NCI-H446 (cell line): ENCODE data around the gene ZCCHC2.

ENCODE experiments used
- DNase-seq, 2 experiments: peaks; one replicate each; lab custom pipeline; 2025; lab: John Stamatoyannopoulos, UW

The ZCCHC2 gene

DNA sequence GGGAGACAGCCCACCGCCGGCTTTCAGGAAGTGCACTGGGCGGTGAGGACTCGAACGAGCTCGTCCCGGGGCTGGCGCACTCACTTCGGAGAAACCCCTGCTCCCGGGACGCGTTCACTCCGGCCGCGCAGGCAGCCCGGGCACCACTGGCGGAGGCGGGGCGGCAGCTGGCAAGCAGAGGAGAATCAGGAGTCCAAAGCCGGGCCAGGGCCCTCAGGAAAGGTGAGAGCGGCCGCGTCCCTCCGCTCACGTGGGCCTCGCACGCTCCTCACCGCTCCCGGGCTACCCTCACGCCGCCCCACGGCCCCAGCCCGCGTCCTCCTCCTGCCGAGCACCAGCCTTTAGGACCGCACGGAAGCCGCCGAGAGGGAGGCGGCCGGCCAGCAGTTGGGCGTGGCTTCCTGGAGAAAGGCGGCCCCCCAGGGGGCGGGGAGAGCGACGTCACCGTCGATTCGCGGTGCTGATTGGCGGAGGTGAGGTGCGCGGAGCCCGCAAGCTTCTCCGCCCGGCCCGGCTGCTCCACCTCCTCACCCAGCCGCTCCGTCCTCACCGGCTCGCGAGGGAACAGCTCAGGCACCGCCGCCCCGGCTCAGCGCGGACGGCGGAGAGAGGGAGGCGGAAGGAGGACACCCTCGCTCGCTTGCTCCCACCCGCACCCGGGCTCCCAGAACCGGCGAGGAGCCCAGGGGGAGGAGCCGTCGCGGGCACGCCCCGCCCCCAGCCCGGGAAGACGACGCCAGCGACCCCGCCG lies at the start of gene ZCCHC2:
ZCCHC2 (plus strand) TSS at position 522 of the 751 bp plus-strand sequence. CDS start 400 bp downstream, outside the sequence.
- DNase-seq = peak; percentile 94 to 98

DNA sequence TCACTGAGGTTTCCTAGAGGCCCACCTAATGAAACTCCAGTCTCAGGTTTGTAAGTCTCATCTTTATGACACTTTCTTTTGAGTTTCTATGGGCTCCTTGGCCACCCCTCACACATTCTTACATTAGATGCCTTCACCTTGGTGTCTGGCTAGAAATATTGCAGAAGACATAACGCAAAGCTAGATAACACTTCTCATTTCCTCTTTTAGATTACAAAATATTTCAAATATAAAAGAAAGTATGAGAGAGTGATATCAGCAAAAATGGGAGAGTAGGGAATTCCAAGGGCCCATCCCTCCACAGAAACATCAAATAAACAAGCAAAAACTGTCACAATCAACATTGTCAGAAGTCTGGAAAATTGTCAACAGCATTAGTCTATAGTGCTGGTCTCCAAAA lies 43.3 kb upstream of the ZCCHC2 start:
- no peak for DNase-seq

DNA sequence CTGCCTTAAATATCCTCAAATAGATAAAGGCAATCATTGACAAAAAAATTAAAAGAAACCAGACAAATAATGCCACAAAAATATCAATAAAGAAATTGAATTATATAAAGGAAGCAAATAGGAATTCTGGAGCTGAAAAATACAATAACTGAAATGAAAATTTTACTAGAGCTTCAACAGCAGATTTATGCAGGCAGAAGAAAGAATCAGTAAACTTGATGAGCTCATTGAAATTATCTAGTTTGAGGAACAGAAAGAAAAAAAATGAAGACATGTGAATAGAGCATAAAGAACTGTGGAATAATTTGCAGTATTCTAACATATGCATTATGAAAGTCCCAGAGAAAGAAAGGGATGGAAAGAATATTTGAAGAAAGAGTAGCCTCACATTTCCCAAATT lies 41.9 kb upstream of the ZCCHC2 start:
- DNase-seq = no peak

DNA sequence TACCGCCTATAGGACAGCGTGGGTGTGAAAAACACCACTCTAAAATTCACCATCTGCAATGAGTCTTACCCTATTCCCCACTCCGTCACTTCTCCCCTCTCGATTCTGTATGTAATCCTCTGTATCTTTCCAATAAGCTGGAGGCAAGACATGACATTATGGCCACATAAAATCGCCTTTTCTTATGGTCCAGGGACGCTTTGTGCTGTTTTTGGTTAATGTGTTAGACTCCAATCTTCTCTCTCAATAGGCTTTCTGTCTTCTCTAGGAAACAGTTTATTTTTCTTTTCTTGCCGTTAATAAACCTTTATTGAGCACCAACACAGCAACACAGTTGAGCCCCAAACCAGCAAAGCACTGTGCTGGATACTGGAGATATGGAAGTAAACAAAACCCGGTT lies 37.9 kb upstream of the ZCCHC2 start:
- no peak for DNase-seq

DNA sequence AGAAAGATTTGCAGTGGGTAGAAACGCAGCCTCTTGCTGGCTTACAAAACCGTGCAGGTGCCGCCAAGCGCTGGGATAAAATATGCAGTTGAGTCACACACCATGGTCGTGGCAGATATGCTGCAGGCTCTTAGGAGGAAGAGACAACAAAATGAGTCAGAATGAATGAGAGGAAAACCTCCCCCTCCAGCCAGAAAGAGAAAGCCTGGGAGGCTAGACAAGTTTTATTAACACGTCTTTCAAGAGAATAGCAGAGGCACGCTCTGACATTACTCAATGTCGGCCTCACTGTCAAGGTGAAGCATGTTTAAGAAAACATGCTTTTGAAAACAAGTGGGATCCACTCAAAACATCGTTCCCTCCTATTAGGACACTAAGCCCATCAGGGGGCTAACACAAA lies 37.1 kb upstream of the ZCCHC2 start:
- no peak for DNase-seq

DNA sequence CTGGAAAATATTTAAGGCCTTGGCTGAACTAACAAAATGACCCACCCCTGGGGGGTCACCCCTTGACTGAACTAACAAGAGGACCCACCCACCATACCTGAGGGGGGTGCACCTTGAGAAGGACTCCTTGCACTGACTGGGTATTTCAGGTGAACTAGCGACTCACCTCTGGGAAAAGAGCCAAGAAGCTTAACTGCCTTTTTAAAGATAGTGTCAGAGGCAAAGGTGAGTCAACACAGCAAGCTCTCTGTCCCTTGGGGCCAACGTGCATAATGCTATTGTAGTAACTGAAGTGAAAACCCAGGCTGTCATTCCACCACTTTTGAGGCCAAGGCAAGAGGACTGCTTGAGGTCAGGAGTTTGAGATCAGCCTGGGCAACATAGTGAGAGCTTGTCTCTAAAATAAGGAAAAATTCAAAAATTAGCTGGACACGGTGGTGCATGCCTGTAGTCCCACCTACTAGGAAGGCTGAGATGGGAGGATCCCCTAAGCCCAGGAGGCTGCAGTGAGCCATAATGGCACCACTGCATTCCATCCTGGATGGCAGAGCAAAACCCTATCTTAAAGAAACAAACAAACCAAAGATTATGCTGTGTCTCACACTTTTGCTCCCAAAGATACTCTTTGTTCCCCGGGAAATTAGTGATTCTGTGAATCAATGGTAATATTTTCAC lies 36.4 kb upstream of the ZCCHC2 start:
- no peak for DNase-seq

DNA sequence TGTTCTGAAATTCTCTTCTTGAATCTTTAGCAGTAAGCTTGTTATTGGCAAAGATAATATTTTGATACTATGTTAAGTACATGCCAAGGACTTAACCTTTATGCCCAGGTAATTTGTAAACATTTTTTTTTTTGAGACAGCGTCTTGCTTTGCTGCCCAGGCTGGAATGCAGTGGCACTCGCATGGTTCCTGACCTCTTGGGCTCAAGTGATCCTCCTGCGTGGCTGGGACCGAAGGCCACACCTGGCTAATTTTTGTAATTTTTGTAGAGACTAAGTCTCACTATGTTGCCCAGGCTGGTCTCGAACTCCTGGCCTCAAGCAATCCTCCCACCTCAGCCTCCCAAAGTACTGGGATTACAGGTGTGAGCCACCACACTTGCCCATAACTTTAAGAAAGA lies 35.7 kb upstream of the ZCCHC2 start:
- no peak for DNase-seq

DNA sequence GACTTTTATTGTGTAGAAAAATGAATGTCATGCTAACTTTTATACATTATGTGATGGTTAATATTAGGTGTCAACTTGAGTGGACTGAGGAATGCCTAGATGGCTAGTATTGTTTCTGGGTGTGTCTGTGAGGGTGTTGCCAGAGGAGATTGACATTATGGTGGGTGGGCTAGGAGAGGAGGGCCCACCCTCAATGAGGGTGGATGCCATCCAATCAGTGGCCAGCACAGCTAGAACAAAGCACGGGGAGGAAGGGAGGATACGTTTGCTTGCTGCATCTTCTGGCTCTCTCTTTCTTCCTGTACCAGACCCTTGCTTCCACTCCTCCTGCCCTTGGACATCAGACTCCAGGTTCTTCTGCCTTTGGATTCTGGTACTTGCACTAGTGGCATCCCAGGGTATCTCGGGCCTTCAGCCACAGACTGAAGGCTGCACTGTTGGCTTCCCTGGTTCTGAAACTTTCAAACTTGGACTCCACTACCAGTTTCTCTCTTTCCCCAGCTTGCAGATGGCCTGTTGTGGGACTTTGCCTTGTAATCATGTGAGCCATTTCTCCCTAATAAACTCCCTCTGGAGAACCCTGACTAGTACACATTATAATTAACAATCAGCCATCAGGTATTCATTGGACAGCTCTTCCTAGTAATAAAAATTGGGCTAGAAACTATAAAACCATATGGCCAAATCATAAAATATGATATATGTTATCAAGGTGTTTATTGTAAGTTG lies 31.7 kb upstream of the ZCCHC2 start:
- no peak for DNase-seq

DNA sequence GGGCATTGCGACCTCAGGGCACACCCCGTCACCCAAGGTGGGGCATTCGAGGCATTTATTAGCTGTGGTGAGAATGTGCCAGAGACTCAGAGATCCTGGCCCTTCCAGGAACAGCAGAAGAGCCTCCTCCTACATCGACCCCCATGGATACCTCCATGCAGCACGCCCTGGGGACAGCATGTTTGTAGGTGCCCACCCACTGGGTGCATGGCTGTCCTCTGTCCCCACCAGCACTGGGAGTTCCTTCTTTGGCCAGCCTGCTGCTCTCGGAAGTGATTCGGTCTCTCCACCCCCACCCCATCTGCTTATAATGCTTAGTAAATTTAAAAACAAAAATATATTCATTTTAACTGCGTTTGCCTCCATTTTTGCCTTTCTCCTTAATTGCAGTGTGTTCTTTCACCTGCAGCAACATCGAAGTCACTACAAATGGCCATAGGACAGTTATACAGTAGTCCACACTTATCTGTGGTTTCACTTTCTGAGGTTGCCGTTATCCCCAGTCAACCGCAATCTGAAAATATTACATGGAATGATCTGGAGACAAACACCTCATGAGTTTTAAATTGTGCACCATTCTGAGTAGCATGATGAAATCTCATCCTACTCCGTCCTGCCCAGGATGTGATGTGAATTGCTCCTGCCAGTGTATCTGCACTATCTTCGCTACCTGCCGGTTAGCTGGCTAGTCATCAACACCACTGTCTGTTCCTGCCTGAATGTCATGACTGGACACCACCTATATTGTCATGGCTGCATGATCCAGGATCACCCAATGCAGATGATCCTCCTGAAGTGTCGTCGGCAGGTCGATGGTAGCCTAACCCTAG lies 29.6 kb upstream of the ZCCHC2 start:
- DNase-seq = no peak

DNA sequence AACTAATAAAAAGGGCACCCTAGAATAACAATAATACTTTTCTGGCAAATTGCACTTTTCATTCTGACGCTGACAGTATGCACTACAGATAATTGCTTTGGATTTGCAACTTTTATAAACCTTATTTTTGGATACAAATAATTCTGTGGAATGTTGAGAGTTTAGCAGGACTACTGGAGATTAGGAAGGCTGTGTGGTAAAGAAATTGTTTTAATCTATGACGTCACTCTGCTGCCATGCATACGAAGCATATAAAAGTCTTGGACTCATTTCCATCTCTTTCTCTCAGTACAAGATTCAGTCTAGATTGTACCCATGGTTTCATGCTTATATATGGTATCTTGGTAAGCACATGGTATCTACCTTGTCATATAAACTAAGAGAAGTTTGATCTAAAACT lies 28.1 kb upstream of the ZCCHC2 start:
- no peak for DNase-seq

DNA sequence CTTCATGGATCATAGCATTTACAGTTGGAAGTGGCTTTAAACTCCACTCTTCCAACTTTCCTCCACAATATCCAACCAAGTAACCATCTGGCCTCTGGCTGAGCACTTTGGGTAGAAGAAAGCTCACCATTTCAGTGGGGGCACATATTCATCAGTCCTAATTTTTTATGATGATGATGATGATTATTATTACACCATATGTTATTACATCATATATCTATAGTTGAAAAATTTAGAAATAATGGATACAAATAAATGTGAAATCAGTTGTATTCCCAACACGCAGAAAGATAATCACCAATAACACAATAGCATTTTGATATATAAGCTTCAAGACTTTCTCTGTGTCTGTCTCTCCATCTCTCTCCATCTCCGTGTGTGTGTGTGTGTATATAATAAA lies 26.6 kb upstream of the ZCCHC2 start:
- no peak for DNase-seq

DNA sequence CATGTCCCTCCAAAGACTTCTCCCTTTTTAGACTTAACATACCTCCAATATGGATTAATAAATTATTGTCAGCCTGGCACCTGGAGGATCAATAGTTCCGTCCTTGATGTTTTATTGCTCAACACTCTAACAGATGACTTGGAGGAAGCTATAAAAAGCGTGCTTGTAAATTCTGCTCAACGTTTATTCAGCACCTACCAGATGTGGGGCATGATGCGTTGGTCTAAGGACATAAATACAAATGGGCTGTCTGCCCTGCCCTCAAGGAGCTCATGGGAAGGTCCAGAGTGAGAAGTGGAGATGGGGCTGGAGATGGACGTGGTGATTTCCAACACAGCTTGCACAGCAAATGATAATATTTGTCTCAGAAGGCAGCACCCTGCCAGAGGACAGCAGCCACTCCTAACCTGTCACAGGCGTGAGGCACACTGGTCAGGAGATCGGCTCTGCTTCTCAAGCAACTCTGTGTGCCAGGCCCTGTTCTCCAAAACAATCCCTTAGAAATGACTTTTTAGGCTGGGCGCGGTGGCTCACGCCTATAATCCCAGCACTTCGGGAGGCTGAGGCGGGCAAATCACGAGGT lies 25.5 kb upstream of the ZCCHC2 start:
- DNase-seq = no peak

DNA sequence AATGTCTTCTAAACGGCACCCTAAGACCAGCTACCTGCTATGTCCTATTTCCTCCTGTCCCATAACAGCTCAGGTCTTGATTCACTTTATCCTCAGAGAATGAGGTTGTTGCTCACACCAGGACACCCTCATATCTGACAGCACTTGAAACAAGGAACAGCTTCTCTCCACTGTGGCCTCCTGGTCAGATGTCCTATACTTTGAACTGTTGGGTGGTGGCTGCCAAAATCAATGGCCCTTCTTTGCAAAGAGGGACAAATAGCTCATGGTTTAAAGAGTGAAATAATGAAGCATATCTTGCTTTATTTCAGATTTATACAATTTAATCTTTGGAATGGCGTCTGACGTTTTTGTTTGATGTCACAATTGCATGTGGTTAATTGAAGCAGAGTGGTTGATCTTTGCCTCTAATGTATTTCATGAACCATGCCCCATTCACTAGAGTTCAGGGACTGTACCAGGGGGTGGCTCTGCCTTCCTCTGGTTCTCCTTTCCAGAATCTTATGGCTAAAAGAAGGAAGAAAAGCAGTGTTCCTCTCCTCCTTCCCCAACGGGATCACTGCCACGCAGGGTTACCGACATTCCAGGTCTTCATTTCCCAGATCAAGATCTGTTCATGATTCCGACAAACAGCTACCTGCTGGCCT lies 24.1 kb upstream of the ZCCHC2 start:
- no peak for DNase-seq

DNA sequence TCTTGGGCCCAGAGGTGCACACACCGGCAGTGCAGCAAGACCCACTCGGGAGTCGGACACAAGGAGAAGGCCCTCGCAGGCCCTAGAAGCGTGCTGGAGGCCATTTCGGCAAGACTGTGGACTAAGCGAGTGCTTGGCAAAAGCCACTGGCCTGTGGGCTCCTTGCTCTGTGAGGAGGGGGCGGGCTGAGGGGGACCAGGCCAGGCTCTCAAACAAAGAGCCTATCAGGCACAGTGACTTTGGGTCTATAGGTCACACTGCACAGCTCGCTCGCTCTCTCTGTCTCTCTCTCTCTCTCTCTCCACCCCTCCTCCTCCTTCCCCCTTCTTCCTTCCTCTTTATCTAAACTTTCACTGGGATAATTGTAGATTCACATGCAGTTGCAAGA lies 23.6 kb upstream of the ZCCHC2 start:
- no peak for DNase-seq

DNA sequence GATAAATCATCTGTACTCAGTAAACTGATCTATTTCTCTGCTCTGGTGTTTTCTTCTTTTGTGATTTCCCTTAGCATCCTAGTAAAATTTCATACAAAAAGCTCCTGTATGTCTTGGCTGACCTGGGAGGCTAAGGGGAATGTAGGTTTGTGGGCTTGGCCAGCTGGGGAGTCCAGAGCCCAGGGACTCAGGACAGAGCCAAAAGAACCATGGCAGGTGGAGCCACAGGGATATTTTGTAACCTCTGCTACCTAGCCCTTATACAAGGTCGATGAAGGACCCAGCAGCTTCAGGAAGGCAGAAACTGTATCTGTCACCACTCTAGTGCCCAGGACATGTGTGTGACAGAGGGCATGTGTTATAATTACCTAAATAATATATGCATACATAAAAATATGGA lies 22.7 kb upstream of the ZCCHC2 start:
- DNase-seq = no peak

DNA sequence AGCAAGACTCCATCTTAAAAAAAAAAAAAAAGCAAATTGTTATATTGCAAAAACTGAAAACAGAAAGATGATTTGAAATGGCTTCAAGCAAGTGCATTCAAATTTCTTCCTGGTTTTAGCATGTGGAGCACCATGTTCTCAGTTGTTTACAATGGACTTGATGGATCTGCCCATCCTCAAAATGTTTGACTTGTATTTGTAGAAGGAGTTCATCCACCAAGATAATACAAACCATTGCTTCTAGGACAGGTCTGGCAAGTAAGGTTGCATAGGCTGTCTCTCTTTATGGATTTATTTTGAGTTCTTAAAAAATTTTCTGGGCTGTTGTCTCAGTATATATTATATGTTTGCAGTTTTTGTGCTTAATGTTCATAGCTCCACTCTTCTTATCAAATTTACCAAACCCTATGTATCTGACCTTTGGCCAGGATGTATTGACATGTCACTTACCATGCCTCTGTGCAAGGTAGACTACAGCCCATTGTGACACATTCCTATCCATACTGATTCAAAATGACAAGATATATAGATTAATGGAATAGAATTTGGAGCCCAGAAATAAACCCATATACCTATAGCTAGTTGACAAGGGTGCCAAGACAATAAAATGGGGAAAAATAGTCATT lies 21.7 kb upstream of the ZCCHC2 start:
- DNase-seq = no peak

DNA sequence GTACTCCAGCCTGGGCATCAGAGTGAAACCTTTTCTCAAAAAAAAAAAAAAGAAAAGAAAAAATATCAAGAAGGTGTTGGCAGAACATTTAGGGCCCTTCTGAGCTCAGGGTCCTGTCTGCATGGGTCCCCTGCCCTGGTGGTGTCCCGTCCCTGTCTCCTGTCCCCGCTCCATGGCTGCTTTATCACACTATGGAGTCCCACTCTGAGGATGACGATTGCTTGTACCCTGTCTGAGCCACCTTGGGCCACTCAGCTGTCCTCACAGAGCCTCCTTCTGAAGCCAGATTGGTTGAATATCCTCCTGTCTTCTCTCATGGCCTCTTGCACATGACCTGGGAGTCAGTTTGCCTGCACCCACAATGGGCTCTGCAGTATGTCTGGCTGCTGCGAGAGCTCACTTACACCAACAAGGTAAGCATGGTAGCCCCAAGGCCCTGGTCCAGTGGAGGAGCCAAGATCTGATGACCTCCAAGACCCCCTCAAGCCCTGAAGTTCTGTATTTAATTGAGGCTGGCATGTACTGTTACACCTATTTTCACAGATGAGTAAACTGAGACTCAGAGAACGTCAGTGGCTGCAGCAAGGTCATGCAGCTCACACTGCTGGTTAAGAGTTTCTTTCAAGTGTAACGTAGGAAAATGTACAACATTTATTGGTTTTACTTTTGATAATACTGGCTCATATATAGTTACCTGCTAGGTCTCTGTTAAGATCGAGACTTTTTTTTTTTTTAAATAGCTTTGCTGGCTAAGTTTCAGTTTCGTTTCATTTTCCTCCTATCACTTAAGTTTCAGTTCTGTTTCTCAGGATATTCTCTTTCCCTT lies 16.9 kb upstream of the ZCCHC2 start:
- no peak for DNase-seq

DNA sequence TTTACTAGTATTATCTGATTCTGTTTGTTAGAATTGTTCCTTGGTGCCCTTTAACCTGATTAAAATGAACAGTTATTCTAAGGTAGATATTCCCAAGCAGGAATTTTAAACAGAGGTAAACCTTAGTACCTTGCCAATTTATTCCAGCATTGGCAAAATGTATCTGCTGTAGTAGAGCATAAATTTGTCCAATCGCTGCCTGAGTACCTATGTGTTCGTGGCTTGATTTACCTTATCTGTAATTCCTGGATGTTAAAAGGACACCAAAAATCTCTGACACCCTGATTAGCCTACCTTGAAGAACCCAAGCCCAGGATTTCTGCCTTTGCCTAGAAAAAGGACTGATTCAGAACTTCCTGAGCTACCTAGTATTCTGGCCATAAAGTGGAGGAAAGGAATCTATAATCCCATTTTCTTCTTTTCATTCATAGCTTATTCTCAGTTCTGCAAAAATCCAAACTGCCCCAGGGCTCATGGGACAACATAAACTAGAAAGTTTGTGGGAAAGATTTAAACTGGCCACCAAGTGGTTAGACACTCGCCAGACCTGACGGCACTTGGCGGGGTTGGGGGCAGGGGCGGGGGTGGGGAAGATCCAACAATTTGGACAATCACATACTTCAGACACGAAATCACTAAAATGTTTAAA lies 16.2 kb upstream of the ZCCHC2 start:
- no peak for DNase-seq

DNA sequence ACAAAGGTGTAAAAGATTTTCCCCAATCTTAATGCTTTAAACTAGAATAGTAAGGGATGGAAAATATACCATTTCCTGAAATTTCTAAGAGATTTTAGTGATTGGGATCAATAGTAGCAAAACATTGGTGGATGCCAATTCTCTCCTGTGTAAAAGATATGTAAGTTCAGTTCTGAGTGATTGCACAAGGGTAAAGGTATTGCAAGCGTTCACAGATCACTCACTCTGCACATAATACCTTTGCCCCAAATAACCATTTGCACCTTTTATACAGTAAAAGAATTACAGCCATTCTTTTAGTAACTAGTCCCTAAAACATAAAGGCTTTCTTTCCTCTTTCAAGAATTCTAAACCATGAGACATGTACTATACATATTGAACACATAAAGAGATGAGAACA lies 13.0 kb upstream of the ZCCHC2 start:
- no peak for DNase-seq
